WTC11 (cell line): Measurements from ENCODE around the gene CLDN9.

Experiments
- AFF4 ChIP-seq: sonication (generic); formaldehyde crosslinking; IDR thresholded peaks from 2 replicates; pipeline ENCODE4 v1.8.1; 2023; ENCODE audit warnings: mild to moderate bottlenecking, missing genetic modification reagents, borderline replicate concordance
- ATF3 ChIP-seq: sonication (generic); formaldehyde crosslinking; conservative IDR thresholded peaks from 2 replicates; pipeline ENCODE4 v1.8.1; 2022; ENCODE audit warnings: mild to moderate bottlenecking, missing genetic modification reagents
- CREM ChIP-seq: sonication (generic); formaldehyde crosslinking; IDR thresholded peaks from 2 replicates; pipeline ENCODE4 v1.8.1; 2022; ENCODE audit warnings: mild to moderate bottlenecking, missing genetic modification reagents, moderate library complexity
- CTCF ChIP-seq: fragments of 200-600 bp; IDR thresholded peaks from 2 replicates; pipeline ENCODE4 v1.8.0; 2022; ENCODE audit warnings: antibody characterized with exemption
- KAT7 ChIP-seq: sonication (generic); formaldehyde crosslinking; IDR thresholded peaks from 2 replicates; pipeline ENCODE4 v1.8.1; 2023; ENCODE audit warnings: missing genetic modification reagents, mild to moderate bottlenecking, borderline replicate concordance
- MAX ChIP-seq: sonication (generic); formaldehyde crosslinking; IDR thresholded peaks from 2 replicates; pipeline ENCODE4 v1.8.0; 2022; ENCODE audit warnings: mild to moderate bottlenecking, missing genetic modification reagents
- NFE2L1 ChIP-seq: sonication (generic); formaldehyde crosslinking; IDR thresholded peaks from 2 replicates; pipeline ENCODE4 v1.8.1; 2023; ENCODE audit warnings: missing genetic modification reagents

GRCh38 chr16:3027983-3028715 lies 15.4 kb downstream of the CLDN9 start:
- peak; percentile 60 for TF ChIP-seq CTCF
- TF ChIP-seq KAT7 (CRISPR knock-in tag): no peak
- no peak; the same call in 1 of the 2 replicates for TF ChIP-seq CREM (CRISPR knock-in tag)
- TF ChIP-seq NFE2L1: no peak
- no peak for TF ChIP-seq ATF3 (CRISPR knock-in tag)
- no peak for TF ChIP-seq AFF4
- peak; percentile 83 for TF ChIP-seq MAX (CRISPR knock-in tag)
